Measurements from ENCODE around the gene ST6GALNAC6.

Gene ST6GALNAC6, protein sequence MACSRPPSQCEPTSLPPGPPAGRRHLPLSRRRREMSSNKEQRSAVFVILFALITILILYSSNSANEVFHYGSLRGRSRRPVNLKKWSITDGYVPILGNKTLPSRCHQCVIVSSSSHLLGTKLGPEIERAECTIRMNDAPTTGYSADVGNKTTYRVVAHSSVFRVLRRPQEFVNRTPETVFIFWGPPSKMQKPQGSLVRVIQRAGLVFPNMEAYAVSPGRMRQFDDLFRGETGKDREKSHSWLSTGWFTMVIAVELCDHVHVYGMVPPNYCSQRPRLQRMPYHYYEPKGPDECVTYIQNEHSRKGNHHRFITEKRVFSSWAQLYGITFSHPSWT

DNA sequence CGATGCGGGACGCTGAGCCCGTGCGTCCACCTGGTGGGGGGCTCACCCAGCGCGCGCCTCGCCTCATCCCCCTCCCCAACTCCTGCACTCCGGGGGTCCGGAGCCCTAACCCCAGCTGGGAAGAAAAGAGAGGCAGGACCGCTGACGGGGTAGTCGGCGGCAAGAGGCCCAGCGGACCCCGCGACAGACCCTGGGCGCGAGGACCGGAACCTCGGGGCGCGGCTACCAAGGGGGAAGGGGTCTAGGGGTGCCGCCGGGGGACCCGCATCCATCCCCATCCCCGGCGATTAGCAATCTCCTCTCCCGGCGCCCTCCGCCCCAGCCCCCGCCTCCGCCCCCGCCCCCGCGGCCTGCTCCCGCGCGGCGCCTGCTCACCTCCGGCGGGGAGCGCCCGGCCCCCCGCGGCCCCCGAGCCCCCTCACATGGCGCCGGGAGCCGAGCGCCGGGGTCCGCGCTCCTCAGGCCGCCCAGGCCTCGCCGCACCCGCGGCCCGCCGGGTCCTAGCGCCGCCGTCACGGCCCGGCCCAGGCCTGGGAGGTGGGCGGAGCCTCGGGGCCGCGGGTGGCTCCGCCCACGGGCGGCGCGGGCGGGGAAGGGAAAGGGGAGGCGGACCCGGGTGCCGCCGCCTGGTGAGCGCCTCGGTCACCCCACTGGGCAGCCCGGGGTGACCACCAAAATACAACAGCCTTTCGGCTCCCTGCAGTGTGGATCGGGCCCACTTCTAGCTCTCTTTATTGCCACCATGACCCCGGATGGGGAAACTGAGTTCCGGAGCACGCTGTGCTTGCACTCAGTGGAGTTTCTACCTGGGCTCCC lies at the start of gene ST6GALNAC6:
TSS of gene ST6GALNAC6 (minus strand) at position 476 of the 816 bp plus-strand sequence. CDS start 1,622 bp downstream, outside the sequence.
- H3K4me3 ChIP-seq (ENCODE audit: low read length) = peak within 1 kb of the TSS; percentile 85; the same call in 1 of the 2 replicates
- no peak for TF ChIP-seq ZNF274 (IDR thresholded peaks at IDR 0.05; ENCODE audit: low read depth, low read length)

DNA sequence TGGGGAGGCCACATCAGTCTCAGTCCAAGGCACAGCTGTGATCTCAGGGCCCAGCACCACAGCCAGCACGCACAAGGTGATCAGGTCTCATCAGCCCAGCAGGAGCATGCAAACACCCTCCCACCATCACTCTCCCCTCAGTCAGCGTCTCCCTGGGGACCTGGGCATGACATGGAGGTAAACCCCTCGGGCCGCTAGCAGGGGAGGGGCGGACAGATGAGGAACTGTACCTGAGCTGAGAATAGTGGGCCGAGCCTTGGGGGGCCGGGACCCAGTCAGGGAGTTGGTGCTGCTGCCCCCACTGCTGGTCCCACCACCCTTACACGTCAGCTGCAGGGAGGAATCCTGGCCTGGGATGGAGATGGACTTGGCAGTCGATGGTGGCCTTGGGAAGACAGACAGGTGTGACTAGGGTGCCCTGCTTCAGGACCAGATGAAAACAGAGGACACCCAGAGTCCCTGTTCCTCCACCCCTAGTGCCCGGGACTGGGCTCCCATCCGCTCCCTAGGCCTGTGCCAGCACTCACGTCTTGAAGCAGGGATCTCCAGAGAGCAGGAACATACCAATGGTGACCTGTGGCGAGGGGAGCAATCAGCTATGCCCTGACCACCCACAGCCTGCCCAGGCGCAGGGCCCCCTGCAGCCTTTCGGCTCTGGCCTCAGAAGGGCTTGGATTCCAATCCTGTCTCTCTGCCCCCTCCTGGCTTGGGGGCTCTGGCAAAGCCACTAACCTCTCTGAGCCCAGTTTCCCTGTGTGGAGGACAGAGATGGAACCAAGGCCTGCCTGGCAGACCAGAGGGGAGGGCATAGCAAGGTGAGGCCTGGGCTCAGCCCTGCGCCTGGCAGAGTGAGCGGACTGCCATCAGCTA lies 48.7 kb upstream of the ST6GALNAC6 start:
- TF ChIP-seq ZNF274 (IDR thresholded peaks at IDR 0.05; ENCODE audit: low read depth, low read length) = no peak
- H3K4me3 ChIP-seq (ENCODE audit: low read length) = no peak overlapping the region

DNA sequence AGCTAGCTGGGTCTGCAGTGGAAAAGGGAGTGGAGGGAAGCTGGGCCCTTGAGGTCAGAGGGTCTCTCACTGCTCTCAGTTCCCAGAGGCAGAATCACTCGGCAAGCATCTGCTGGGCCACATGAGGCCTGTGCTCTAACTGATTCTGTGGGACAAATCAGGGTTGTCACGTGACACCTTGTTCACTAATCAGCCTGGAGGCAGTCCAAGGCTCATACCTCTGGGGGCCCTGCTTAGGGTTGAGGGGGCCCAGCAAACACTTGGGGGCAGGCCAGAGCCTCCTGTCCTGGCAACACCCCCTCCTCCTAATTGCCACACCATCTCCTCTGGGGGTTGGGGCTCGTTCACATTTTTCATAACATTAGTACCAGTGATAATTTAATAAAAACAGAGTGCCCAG lies 47.3 kb upstream of the ST6GALNAC6 start:
- no peak for TF ChIP-seq ZNF274 (IDR thresholded peaks at IDR 0.05; ENCODE audit: low read depth, low read length)
- no peak overlapping the region for H3K4me3 ChIP-seq (ENCODE audit: low read length)

DNA sequence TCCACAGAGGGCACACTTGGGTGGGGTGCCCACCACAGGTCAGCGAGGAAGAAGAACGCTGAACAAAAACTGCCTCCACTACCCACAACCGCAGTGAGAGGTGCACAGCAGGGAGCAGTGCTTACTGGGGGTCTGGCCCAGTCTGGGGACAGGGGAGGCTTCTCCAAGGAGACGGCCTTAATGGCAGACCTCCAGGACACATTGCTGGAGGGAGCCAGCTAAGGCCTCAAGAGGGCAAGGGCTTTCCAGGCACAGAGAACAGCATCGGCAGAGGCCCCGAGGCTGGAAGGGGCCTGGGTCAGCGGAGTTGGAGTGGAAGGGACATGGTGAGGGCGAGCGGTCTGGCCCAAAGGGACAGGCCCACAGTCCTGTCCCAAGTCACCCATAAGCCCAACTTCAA lies 46.5 kb upstream of the ST6GALNAC6 start:
- H3K4me3 ChIP-seq (ENCODE audit: low read length) = no peak overlapping the region
- no peak for TF ChIP-seq ZNF274 (IDR thresholded peaks at IDR 0.05; ENCODE audit: low read depth, low read length)

DNA sequence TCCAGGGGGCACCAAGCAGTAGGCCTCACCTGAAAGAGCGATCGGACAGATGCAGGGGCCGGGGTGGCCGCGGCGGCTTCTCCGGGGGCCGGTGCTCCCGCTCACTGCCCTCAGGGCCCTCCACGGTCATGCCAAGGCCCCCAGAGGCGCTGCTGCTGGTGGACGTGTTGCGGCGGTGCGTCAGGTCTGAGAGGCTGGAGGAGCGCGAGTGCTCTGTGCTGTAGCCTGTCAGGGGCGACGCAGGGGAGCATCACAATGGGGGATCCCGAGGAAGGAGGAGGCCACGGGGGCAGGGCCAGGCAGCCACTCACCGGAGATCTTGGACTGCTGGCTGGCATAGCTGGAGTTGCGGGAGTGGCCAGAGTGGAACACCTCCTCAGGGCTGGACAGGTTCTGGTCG lies 45.9 kb upstream of the ST6GALNAC6 start:
- no peak overlapping the region for H3K4me3 ChIP-seq (ENCODE audit: low read length)
- no peak for TF ChIP-seq ZNF274 (IDR thresholded peaks at IDR 0.05; ENCODE audit: low read depth, low read length)

DNA sequence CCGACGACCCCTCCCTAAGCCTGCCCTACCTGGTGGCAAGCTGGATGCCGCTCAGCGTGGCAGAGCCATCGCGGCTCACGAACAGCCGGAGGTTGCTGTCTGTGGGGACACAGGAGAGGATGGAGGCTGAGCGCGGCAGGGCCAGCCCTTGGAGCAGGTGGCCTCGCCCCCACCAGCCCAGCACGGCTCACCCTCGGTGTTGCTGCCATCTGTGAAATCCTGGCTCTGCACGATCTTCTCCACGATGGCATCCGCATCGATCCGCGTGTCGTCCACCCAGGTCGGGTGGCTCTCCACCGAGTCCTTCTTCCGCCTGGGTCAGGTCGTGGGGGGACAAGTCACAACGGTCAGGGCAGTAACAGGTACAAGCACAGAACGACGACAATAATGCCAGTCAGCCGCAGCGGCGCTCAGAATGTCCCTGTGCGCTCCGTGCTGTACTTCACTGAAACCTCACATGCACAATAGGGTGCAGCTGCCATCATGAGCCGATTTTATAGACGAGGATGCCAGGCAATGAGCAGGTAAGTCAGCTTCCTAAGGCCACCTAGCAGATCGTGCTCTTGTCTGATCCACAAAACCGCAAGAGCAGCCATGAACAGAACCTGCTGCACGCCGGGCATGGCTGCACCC lies 45.3 kb upstream of the ST6GALNAC6 start:
- no peak overlapping the region for H3K4me3 ChIP-seq (ENCODE audit: low read length)
- no peak for TF ChIP-seq ZNF274 (IDR thresholded peaks at IDR 0.05; ENCODE audit: low read depth, low read length)

DNA sequence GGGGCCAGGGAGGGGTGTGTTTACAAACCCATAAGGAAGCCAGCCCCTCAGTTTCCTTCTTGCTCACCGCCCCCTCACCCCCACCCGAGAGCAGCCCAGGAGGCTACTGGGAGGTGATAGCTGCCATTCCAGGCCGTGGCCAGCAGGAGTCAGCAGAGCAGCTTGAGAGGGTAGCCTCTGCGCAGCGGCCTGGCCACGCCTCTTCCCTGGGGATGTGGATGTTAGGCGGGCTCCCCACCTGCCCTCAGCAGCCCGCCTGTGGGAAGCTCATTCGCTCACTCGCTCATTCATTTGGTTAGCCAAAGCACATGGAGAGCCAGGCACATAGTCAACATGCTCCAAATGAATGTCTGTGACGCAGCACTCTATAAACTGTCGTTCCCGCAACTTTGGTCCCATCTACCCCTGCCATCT lies 44.3 kb upstream of the ST6GALNAC6 start:
- TF ChIP-seq ZNF274 (IDR thresholded peaks at IDR 0.05; ENCODE audit: low read depth, low read length) = no peak
- H3K4me3 ChIP-seq (ENCODE audit: low read length) = no peak overlapping the region

DNA sequence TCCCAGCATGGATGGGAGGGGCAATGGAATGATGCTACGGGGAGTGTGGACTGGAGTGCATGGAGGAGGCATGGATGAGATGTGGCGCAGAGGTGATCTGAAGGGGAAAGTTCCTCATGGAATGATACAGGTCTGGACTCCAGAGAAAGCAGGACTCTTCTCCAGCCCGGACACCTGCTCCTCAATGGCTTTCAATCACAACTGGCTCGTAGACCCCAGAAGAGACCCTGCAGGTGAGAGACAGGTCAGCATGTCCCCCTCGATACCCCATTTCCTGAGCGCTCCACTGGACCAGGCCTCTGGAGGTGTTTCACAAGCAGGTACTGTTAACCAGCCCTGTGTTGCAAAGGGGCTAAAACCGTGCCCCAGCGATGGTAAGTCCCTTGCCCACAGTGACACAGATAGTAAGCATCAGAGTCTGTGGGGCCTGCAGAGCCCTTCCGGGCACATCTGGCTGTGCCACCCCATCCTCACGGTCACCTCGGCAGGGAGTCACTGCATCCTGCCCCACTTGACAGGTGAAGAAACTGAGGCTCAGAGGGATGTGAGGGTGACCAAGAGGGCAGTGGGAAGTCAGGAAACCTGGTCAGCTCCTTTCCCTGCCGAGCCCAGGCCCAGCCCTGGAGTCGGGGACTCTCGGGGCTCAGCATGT lies 43.7 kb upstream of the ST6GALNAC6 start:
- no peak overlapping the region for H3K4me3 ChIP-seq (ENCODE audit: low read length)
- TF ChIP-seq ZNF274 (IDR thresholded peaks at IDR 0.05; ENCODE audit: low read depth, low read length) = no peak

DNA sequence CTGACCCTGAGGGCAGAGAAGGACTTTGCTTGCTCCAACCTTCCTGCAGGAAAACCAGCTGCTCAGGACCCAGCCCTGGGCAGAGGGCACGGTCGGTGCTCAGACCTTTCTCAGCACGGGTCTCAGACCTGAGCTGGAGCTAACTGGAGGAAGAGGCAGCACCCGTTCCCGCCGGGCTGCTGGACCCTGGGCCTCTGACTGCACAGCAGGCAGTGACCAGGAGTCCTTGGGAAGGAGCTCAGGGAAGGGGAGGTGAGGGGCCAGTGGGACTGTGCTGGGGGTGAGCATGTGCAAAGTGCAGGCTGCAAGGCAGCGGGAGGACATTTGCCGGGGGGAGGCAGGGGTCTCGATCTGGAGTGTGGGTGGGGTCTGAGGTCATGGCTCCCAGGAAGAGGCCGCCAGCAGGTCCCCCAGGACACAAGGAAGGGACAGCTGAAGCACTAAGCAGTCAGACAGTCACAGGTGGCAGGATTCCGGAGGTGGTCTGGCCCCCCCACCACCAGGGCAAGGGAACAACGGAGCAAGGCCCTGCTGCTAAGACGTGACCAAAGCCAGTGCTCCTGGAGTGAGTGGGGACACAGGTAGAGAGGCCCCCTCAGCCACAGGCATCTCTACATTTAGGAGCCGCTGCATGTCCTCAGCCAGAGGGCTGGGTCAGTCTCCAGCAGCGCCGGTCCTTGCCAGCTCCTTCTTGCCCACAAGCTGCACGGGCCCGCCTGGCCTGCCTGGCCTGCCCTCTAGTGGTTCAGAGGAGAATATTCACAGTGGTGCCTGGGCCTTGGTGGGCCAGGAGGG lies 43.0 kb upstream of the ST6GALNAC6 start:
- TF ChIP-seq ZNF274 (IDR thresholded peaks at IDR 0.05; ENCODE audit: low read depth, low read length) = no peak
- no peak overlapping the region for H3K4me3 ChIP-seq (ENCODE audit: low read length)

DNA sequence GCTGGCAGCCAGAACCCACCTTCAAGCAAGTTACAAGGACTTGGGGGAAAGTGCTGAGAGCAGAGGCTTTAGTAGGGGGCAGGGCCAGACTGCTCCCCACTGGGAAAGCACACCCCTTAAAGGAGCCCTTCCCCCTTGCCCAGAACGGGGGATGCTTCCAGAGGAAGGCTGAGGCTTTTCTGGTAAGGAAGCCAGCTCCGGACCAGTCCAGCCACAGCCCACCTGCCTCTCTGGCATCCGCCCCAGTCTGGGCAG lies 42.5 kb upstream of the ST6GALNAC6 start:
- H3K4me3 ChIP-seq (ENCODE audit: low read length) = no peak overlapping the region
- no peak for TF ChIP-seq ZNF274 (IDR thresholded peaks at IDR 0.05; ENCODE audit: low read depth, low read length)

DNA sequence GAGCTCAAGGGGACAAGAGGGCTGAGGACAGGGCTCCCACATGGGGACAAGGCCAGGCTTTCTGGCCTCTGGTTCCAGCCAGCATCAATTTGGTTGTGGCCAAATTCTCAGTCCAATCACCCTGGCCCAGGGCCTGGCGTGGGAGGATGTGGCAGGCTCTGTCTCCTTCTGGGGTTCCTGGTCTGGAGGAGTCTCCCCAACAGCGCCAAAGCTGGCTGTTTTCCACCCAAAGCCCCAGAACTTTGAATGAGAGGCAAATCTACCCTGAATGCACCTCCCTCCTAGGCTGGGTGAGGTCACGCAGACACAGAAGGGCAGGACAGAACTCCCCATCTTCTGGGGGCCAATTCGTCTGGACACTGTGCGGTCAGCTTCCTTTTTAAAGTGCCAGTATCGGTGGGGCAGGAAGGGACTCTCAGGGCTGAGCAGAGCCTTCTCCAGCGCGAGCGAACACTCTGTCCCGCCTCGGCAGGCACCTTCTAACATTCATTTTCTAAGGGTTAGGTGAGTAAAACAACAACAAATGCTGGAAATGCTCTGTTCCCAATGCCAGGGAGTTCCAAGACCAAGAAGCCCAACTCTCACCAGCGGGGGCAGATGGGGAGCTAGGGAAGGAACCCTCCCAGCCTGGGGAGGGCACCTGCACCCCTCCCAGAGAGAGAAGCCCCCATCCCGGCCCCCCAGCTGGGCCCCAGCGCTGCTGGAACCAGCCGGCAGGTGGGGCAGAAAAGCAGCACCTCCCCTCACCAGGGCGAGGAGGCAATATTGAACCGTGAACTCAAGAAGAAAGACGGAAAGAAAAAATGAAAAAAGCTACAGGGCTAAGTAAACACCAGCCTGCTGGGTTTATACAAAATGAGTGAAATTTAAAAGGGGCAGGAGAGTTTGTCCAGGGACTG lies 41.9 kb upstream of the ST6GALNAC6 start:
- TF ChIP-seq ZNF274 (IDR thresholded peaks at IDR 0.05; ENCODE audit: low read depth, low read length) = no peak
- no peak overlapping the region for H3K4me3 ChIP-seq (ENCODE audit: low read length)

DNA sequence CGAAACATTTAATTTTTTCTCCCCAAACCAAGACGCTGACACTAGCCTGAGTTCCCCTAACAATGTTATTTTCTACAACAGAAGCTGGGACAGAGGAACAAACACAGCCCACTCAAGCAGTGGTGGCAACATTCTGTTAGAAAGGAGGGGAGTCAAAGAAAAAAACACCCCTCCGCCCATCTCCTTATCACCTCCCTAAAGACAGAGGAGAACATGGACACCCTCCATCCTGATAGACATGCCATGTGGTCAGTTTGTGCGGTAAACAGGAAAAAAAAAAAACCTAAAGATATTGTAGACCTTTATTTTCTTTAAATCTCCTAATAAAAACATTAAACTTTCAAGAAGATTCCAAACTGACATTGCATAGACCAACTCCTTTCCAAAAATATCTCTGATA lies 41.2 kb upstream of the ST6GALNAC6 start:
- no peak overlapping the region for H3K4me3 ChIP-seq (ENCODE audit: low read length)
- no peak for TF ChIP-seq ZNF274 (IDR thresholded peaks at IDR 0.05; ENCODE audit: low read depth, low read length)
